Pons (tissue), 1 donor: ENCODE data around the gene NECAB3.
A peak's percentile ranks its signal among the peaks of the same experiment; 100 is the strongest.

Experiments
- DNase-seq: peaks from one replicate; pipeline ENCODE4 v3.0.0-alpha.2; 2016; ENCODE audit warnings: low spot score

Gene NECAB3

DNA sequence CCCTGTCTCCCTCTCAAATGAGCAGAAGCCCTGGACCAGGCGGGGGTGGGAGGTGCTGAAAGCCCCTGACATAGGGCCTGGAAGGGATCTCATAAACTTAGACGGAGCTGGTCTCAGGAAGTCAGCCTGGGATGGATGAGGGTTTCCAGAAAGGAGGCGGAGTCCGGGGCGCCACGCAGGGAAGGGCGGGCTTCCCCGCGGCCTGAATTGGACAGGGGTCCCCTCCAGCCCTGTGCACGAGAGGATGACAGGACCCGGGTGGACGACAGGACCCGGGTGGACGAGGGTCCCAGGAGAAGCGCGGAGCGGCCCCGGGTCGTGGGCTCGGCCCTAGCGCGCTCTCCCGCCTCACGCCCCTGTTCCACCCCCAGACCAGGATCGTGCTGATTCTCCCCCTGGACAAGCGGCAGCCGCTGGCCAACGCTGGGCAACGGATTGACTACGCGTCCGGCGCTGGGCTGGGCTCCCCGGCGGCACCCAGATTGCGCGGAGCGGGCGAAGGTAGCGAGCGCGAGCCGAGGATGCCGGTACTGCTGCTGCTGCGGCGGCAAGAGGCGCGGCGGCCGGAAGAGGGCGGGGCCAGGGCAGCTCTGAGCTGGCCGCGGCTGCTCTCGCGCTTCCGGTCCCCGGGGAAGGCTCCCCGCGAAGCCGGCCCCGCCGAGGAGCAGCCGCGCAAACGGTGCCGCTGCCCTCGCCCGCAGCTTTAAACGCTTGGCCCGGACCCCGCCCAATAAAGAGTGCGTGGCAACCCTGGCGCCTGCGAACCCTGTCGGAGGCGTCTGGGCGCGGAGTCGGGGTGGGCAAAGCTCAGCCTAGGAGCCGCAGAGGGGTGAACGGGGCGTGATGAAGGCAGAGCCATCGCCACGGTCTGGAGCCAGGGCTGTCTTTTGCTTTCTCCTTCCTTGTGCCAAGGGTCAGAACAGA, 10.8 kb downstream of the NECAB3 start:
- DNase-seq = no peak

DNA sequence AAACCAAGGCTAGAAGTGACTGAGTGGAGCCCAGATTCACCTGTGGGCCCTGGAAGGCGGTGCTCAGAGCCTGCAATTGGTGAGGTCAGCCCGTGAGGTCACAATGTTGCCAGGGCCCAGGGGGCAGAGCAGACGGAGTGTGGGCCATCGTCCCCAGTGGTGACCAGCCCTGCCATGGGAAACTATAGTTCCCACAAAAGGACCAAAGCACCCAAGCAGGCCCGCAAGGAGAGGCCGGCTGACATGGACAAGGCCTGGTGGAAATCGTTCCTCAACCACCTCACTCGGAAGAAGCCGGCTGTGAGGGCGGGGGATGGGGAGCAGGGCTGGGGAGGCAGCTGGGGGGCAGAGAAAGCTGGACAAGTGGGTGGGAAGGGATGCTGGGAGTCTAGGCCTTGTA, 12.1 kb downstream of the NECAB3 start, which contains the start of gene C20orf144:
Gene C20orf144 (plus strand): TSS at position 156 of the 400 bp plus-strand sequence. CDS start 19 bp downstream, at position 175.
- DNase-seq = no peak

DNA sequence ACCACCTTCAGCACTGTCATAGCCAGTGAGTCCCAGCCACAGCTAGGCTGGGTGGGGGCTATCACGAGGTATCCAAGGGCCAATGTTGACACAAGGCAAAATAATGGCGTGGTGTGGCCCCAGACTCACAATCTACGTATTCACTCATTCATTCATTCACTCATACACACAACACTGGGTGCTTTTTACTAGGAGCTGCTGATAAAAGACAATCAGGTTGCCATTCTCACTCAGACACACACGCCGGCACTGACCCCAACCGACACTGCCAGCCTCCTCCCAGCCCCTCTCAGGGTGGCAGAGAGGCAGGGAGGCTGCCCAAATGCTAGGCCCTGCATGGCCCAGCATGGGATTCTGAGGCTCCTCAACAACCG, 13.6 kb downstream of the NECAB3 start:
- no peak for DNase-seq

DNA sequence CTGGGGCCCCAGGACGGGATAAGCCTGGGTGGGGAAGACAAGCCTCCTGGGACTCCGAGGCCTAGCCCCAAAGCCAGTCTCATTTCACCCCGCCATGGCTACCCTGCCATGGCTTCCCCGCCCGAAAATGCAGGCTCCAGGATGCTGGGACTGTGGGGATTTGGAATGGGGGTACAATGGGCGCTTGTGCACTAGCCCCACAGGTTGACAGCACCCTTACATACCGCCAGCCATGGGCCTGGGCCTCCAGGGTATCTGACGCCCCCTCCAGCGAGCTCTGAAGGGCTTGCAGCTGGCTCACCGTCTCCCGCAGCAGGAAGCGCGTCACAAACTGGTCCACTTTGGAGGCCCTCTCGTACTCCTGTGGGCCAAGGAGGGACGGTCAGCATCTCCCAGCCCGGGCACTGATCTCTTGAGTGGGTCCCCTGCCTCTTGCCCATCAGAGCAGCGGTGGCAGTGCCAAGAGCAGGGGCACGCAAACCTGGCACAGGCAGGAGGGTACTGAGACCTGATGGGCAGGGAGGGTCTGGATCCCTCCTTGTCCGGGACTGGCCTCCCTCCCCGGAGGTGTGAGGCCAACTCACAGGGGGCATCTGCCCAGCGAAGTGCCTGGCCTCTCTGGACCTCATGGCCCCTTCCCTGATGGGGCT, 14.1 kb downstream of the NECAB3 start:
- DNase-seq = no peak

DNA sequence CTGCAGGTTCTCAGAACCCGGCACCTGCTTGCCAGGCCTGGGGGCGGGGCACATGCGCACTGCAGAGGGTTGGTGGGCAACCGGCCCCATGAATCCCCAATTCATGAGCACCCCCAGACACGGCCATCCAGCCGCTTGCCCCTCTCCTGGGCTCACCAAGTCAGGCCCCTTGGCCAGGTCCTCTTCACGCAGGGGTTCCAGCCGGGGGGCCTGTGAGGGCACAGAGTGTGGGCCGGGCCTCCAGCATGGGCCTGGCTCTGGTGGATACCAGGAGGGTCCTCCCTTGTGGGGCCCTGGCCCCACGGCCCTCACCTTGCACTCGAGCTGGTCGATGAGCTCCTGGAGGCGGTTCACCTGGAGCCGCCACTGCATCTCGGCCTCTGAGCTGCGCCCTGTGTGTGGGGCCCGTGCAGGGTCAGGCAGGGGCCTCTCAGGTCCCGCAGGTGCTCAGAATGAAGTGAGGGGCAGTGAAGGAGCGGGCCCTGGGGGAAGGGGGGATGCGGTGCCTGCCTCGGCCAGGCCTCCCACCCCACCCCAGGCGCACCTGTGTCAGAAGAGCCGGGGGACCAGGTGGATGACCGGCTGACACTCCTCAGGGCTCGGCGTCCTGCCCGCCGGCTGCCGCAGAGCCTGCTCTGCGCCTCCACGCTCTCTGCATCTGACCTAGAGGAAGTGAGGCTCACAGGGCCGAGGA, 14.7 kb downstream of the NECAB3 start:
- no peak for DNase-seq

DNA sequence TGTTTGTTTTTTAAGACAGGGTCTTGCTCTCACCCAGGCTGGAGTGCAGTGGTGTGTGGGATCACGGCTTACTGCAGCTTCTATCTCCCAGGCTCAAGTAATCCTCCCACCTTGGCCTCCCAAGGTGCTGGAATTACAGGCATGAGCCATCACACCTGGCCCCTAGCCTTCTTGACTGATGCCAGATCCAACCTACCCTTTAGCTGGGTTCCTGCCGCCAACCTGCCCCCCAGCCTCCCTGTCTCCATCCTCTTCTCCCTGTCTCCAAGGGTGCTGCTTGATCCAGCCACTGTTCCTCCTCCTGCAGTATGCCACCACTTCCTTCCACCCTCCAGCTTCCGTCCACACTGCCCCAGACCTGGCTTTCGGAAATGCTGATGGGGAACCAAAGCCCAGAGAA, 15.3 kb downstream of the NECAB3 start:
- DNase-seq = no peak

DNA sequence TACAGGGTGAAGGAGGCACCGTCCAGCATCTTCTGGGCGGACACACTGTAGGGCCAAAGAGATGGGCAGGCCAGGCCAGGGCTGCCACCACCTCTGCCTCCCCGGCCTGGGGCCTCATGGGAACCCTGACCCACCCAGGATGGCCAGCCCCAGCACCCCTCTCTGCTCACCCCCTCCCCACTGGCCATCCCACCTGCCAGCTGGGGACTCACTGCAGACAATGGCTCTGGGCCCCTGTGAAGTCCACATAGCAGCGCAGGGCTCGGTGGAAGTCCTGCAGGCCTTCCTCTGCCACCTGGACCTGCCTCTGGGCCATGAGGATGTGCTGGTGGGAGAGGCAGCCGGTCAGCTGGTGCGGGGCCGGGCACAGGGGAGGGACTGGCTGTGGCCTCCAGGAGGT, 15.7 kb downstream of the NECAB3 start:
- DNase-seq = no peak

DNA sequence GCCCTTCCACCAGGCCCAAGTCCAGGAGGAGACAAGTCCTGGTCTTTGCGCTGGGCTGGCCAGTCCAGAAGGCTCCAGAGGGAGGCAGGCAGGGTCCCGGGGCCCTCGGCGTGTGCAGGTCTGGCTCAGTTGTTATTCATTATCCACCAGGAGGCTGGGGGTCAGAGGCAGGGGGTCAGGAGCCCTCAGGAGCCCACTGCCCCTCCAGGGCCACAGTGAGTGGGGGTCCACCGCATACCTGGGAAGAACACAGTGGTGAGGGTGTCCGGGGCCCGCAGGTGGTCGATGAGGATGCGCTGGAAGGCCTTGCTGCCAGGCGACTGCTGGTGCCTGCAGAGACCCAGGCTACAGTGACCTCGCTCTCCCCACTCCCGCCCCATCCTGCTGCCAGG, 16.5 kb downstream of the NECAB3 start:
- no peak for DNase-seq

DNA sequence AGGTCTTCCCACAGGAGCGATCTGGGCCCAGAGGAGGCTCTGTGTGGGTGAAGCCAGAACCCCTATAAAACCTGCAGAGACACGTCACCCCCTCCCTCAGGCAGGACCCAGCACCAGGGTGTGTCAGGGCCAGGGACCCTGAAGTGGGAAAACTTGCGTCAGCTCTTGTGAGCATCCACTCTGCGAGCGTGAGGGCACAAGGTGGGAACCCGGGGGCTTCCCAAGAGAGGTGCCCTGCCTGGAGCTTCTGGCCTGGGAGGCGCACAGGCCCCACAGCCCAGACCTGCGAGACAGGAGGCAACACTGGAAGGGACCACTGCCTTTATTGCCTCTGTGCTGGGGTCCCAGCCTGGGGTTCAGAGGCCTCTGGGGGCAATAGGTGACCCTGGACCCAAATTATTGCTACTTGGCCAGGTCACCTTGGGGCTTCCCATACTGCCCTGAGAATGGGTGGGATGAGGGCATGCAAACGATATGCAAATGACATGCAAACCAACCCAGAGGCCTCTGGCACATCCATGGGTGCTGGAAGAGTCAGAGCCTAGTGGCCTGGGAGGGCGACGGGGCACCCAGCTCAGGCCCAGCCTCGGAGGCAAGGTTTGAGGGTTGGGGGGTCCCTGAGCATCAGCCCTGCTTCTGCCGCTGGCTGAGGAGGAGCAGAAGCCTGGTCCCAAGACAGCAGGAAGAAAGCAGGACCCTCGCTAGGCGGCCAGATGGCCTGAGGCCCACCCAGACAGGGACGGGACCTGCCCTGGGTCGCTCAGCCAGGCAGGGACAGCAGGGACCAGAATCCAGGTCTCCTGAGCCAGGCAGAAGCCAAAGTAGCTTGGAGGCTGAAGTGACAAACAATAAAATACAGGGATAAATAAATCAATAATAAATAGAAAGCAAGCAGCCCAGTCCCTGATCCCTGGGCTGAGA, 17.2 kb downstream of the NECAB3 start:
- no peak for DNase-seq

DNA sequence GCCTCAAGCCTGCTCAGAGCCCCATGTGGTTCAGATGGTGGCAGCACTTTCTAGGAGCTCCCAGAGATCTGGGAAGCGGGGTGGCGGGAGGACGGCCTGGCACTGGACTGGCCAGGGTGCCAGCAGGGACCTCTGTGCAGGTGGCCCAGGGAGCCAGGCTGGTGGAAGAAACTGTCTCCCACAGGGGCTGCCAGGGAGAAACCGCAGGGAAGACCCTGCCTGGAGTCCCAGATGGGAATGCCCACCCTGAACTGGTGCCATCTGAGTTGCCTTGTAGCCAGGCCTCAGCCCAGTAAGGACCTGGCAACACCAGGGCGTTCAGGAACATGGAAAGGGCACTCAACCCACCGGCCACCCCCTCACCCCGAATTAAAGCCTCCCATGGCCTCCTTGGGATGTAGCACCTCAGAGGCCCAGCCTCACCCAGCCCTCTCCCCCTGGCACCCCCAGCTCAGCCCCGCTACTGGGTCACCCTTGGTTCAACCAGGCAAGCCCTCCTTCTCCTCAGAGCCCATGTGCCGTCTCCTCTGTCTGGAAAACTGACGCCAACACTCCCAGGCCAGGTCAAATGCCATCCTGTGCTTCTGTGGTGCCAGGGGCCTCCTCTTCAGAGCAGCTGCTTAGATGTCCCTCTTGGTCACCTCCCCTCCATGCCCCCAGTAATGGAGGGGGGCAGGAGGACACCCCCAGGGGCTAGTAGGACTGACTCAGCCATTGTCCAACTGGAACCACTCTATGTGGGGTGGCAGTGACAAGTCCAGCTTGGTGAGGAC, 18.0 kb downstream of the NECAB3 start:
- DNase-seq = no peak

DNA sequence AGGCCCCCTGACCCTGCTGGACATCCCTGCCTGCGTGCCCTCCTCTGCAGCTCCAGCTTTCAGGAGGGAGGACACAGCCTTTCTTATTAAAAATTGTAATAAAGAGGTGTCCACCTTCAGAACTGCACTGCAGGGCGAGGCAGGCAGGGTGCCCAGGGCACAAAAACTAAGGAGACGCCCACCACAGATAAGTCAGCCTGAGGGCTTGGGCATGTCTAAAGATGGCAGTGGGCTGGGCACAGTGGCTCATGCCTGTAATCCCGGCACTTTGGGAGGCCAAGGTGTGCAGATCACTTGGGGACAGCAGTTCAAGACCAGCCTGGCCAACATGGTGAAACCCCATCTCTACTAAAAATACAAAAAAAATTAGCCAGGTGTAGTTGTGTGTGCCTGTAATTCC, 19.1 kb downstream of the NECAB3 start:
- no peak for DNase-seq

DNA sequence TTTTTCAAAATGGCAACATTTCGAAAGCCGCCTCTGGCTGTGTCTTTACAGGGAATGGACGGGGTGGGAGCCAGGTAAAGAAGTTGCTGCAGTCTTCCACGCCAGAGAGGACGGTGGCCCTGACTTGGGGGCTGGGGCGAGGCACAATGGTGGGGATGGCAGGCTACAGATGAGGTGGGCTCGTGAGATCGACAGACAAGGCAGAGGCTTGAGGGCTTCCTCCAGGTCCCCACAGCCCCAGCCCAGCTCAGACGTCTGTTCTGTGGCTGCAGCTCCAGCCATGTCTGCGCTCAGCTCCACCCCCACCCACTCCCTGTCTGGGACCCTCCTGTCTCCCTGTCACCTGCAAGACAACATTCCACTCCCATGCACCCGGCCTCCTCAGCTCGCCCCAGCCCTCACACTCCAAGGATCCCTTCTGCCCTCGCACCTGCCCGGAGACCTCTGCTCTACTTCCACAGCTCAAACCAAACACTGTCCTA, 19.5 kb downstream of the NECAB3 start:
- no peak for DNase-seq

DNA sequence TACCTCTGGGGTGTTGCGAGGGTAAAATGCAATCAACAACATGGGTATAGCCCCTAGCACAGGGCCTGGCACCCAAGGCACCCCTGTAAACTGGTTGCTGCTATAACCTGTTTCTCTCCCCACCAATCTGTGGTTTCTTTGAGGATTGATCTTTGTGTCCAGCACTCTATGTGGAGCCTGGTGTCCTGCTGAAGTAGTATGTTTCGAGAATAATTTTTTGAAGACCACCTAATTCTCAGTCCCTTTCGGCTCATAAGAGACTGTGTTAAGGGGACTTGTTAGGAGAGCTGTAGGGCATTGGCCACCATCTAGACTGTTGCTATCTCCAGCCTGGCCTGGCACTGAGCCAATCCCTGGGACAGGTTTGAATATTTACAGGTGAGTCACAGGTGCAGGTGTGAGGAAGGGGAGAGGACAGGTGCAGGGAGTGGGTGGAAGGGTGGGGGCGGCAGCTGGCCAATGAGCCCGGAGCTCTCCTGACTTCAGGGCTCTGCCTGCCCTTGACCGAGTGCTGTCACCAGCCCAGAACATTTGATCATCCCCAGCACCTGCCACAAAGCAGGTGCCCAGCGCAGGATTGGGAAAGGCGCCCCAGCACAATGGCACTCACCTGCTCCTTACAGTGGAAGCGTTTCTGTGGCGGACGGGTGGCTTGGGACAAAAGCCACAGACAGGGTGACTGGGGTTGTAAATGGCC, 20.2 kb downstream of the NECAB3 start:
- DNase-seq = no peak

DNA sequence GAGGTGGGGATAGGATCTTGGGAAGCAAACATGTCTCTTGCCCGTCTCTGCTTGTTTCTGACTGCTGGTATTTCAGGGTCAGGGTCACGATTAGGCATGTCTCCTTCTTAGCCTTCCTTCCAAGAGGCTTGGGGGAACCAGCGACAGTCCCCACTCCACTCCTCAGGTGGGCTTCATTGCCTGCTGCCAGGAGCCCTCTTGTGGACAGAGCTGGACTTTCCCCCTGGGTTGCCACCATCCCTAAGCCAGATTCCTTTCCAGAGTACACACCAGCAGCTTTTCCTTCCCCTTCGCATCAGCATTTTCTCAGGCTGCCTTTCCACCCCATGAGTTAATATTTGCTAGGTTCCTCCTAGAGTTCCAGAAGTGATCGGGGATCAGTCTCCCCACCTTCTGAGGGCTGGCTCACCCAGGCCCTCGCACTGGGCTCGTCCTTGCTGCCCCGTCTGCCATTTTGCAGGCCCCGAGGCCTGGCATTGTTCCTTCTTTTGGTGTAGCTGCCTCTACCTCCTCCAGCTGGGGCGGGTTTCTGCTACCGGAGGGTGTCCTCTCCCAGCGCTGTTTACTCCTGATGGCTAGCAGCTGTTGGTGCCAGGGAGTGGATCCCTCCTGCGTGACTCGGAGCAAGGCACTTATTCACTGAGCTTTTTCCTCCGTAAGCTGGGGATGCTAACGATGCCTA, 20.9 kb downstream of the NECAB3 start:
- DNase-seq = peak; percentile 69

DNA sequence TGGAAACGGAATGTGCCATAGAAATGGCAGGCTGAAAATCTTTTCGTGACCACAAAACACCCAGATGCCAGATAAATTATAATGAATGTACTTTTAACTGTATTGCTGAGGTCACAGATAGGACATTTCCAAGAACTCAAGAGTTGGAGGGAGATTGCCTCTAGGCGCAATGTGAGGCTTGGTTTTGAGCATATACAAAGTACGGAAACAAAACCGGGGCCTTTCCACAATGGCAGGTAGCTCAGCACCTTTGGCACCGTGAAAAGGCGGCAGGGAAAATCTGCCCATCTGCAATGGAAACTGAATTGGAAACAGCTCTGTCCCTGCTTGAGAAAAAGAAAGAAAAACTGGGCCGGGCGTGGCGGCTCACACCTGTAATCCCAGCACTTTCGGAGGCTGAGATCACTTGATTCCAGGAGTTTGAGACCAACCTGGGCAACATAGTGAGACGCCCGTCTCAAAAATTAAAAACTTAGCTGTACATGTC, 22.6 kb downstream of the NECAB3 start:
- no peak for DNase-seq

DNA sequence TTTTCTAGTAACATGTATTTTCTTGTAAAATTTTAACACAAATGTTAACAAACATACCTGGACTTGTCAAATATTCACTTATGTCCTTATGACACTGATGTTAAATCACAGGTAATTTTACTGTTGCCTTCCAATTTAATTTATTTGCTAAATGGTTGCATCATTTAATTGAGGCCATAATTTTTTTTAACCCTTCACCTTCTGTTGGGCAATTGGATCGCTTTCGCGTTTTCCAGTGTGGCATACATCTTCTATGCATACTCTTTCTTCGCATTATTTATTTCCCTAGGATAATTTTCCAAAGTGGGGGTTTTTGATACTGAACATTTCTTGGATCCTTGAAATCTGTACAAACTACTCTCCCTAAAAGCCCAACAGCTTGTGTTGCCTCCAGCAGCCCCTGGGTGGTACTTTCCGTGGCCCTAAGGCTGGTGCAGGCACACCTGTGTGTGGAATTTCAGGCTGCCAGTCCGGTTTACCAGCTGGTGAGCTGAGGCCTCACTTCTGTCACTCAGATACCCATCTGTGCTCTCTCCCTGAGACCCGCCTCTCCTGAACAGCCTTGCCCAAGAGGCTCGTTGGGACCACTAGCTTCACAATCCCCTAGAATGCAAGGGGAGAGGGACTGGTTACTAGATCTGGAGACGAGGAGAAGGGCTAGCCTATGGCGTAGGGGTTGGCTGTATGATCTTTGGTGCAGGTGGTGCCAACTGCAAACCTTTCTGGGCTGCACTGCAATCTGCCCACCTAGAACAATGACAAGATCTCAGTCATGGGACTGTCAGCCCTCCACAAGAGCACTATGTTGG, 23.3 kb downstream of the NECAB3 start:
- DNase-seq = no peak

DNA sequence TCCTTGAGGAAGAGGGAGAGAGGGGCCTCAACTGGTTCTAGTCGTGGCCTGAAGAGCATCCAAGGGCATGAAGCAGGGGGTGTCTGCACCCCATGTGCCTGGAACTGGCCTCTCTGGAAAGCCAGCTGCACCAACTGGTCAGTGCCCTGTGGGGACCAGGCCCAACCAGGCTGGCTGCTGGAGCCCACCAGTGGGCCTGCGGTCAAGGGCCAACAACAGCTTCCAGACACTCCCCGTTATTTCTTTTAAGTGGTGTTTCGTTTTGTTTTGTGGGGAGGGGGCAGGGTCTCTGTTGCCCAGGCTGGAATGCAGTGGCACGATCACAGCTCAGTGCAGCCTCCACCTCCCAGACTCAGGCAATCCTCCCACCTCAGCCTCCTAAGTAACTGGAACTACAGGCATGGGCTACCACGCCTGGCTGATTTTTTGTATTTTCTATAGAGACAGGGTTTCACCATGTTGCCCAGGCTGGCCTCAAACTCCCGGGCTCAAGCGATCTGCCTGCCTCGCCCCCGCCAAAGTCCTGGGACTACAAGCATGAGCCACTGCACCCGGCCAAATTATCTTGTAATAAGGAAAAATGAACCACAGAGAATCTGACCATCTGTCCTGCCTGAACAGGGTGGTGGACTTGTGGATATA, 24.0 kb downstream of the NECAB3 start:
- no peak for DNase-seq

DNA sequence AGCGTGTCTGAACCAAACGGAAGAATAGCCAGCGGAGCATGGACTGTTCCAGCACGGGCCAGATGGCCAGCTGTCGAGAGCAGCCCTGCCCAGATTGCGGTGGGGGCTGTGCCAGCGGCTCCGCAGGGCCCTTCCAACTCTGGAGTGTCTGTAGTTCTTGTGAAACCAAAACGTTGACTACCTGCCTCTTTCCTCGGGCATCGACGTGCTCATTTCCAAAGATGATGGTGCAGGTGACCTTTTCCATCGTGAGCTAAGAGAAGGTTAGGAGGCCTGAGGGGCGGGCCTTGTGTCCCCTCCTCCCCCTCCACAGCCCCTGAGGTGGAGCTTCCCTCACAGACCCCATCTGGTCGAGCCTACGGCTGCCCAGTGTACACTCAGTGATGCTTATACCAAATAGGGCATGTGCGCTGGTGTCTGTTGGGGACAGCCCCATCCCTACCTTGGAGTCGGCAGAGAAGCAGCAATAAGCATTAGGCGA, 25.0 kb downstream of the NECAB3 start:
- peak; percentile 55 for DNase-seq
